SK-N-SH (cell line): Measurements from ENCODE around the gene KCTD17. TPM values are rescaled to one million over a fixed set of nuclear protein-coding genes. Genes with fewer than 3 reads are reported as not detected.

Experiments used
- CTCF ChIA-PET: fragments of 300-600, 350-600 bp; formaldehyde crosslinking; extraction: SDS; loops from one replicate; lab custom pipeline; 2021; lab: Yijun Ruan, JAX
- POLR2A ChIA-PET: fragments of 350-600 bp; sonication (Branson Sonifier 250); formaldehyde crosslinking; extraction: SDS; loops from one replicate; lab custom pipeline; 2020; ENCODE audit warnings: antibody characterized with exemption, inconsistent platforms; lab: Yijun Ruan, JAX
- DNase-seq: peaks from one replicate; pipeline ENCODE4 v3.0.0; 2012
- H2AFZ ChIP-seq: fragments of 200-600 bp; sonication (generic); 2 replicates; pipeline ENCODE4 v1.8.1; 2016; ENCODE audit warnings: antibody characterized with exemption, mild to moderate bottlenecking, low read depth
- H3F3A ChIP-seq: fragments of 200-600 bp; sonication (generic); replicated peaks from 2 replicates; pipeline ENCODE3; 2016; ENCODE audit warnings: antibody characterized with exemption, mild to moderate bottlenecking; ENCODE audit not compliant: insufficient read depth
- H3K27ac ChIP-seq, 2 experiments: fragments of 200-500 bp in 1 of 2; fragments of 200-600 bp in 1 of 2; sonication (Bioruptor generic) in 1 of 2; sonication (generic), shearing (Covaris generic) in 1 of 2; 2 replicates each; pipeline versions ENCODE4 v1.5.1 to v1.6.1; 2014 to 2016; ENCODE audit warnings: low read depth in 2 of 2, inconsistent platforms in 1 of 2, low read length in 1 of 2, mild to moderate bottlenecking in 1 of 2, mixed read lengths in 1 of 2
- H3K27me3 ChIP-seq: fragments of 200-600 bp; sonication (generic), shearing (Covaris generic); 2 replicates; pipeline ENCODE4 v1.6.1; 2016; ENCODE audit warnings: mixed run types; ENCODE audit not compliant: insufficient read depth
- H3K36me3 ChIP-seq, 2 experiments: fragments of 200-500 bp in 1 of 2; fragments of 200-600 bp in 1 of 2; sonication (Bioruptor generic) in 1 of 2; sonication (generic) in 1 of 2; replicated peaks in 1 of 2; 2 replicates each; pipeline versions ENCODE3 to v1.5.1; 2014 to 2016; ENCODE audit warnings: low read length in 1 of 2, mild to moderate bottlenecking in 1 of 2; ENCODE audit not compliant: insufficient read depth in 2 of 2, control insufficient read depth in 1 of 2
- H3K4me1 ChIP-seq, 2 experiments: fragments of 200-500 bp in 1 of 2; fragments of 200-600 bp in 1 of 2; sonication (Bioruptor generic) in 1 of 2; sonication (generic), shearing (Covaris generic) in 1 of 2; 2 replicates each; pipeline versions ENCODE4 v1.5.1 to v1.6.1; 2014 to 2016; ENCODE audit warnings: low read depth in 1 of 2, low read length in 1 of 2, mixed run types in 1 of 2; ENCODE audit not compliant: insufficient read depth in 2 of 2, control insufficient read depth in 1 of 2
- H3K4me2 ChIP-seq: fragments of 200-600 bp; sonication (generic), shearing (Covaris generic); 2 replicates; pipeline ENCODE4 v1.6.1; 2017; ENCODE audit warnings: mixed run types
- H3K4me3 ChIP-seq, 2 experiments: fragments of 200-500 bp in 1 of 2; fragments of 200-600 bp in 1 of 2; sonication (Bioruptor generic) in 1 of 2; sonication (generic), shearing (Covaris generic) in 1 of 2; 2 replicates each; pipeline versions ENCODE4 v1.5.1 to v1.8.1; 2014 to 2016; ENCODE audit warnings: low read depth in 2 of 2, inconsistent platforms in 1 of 2, low read length in 1 of 2, mild to moderate bottlenecking in 1 of 2, mixed read lengths in 1 of 2, moderate library complexity in 1 of 2
- H3K79me2 ChIP-seq: fragments of 200-600 bp; sonication (generic); 2 replicates; pipeline ENCODE4 v1.8.1; 2017; ENCODE audit warnings: mild to moderate bottlenecking; ENCODE audit not compliant: insufficient read depth
- H3K9ac ChIP-seq: fragments of 200-600 bp; sonication (generic); 2 replicates; pipeline ENCODE4 v1.6.1; 2017; ENCODE audit warnings: mixed run types
- H3K9me2 ChIP-seq: fragments of 200-600 bp; sonication (generic); 2 replicates; pipeline ENCODE4 v1.6.1; 2017; ENCODE audit warnings: mixed run types
- H3K9me3 ChIP-seq: fragments of 200-600 bp; sonication (generic); 2 replicates; pipeline ENCODE4 v1.6.1; 2017; ENCODE audit warnings: mixed run types, mild to moderate bottlenecking, moderate library complexity
- H4K20me1 ChIP-seq: fragments of 200-600 bp; sonication (generic); 2 replicates; pipeline ENCODE4 v1.6.1; 2017; ENCODE audit warnings: mild to moderate bottlenecking, mixed run types; ENCODE audit not compliant: insufficient read depth
- EP300 ChIP-seq, 2 experiments: IDR thresholded peaks; 2 replicates each; pipeline versions ENCODE4 v1.4.0 to v1.6.1; 2012; ENCODE audit warnings: borderline replicate concordance in 1 of 2, low read depth in 1 of 2, low read length in 1 of 2
- EZH2phosphoT487 ChIP-seq: fragments of 200-600 bp; sonication (generic); IDR thresholded peaks from 2 replicates; pipeline ENCODE4 v1.6.1; 2017; ENCODE audit warnings: low read depth, mixed run types, mild to moderate bottlenecking, antibody characterized with exemption, moderate library complexity, borderline replicate concordance
- FOXJ3 ChIP-seq: sonication (generic); formaldehyde crosslinking; IDR thresholded peaks from 2 replicates; pipeline ENCODE4 v1.5.1; 2020; ENCODE audit warnings: mild to moderate bottlenecking, missing genetic modification reagents
- GABPA ChIP-seq: IDR thresholded peaks from 2 replicates; pipeline ENCODE4 v1.4.0; 2012; ENCODE audit warnings: low read depth, mild to moderate bottlenecking
- GATA2 ChIP-seq: sonication (generic); formaldehyde crosslinking; IDR thresholded peaks from 2 replicates; pipeline ENCODE4 v1.5.0; 2020; ENCODE audit warnings: mild to moderate bottlenecking, missing genetic modification reagents
- NFIC ChIP-seq: IDR thresholded peaks from 2 replicates; pipeline ENCODE4 v1.4.0; 2012; ENCODE audit warnings: borderline replicate concordance
- NRF1 ChIP-seq: IDR thresholded peaks from 2 replicates; pipeline ENCODE4 v1.6.1; 2012; ENCODE audit warnings: low read depth, mild to moderate bottlenecking, low read length
- POLR2AphosphoS5 ChIP-seq: IDR thresholded peaks from 2 replicates; pipeline ENCODE4 v1.6.1; 2012; ENCODE audit warnings: low read depth, low read length
- RAD21 ChIP-seq: IDR thresholded peaks from 2 replicates; pipeline ENCODE4 v1.6.1; 2012; ENCODE audit warnings: mild to moderate bottlenecking, low read length
- RFX5 ChIP-seq: IDR thresholded peaks from 2 replicates; pipeline ENCODE4 v1.6.1; 2012; ENCODE audit warnings: mild to moderate bottlenecking, improper control_type of control experiment, low read length
- RXRA ChIP-seq: IDR thresholded peaks from 2 replicates; pipeline ENCODE4 v1.4.0; 2012; ENCODE audit warnings: low read depth, mild to moderate bottlenecking, borderline replicate concordance
- TAF1 ChIP-seq: IDR thresholded peaks from 2 replicates; pipeline ENCODE4 v1.6.1; 2012; ENCODE audit warnings: low read depth, mild to moderate bottlenecking, low read length, moderate library complexity, borderline replicate concordance
- TCF12 ChIP-seq: IDR thresholded peaks from 2 replicates; pipeline ENCODE4 v1.4.0; 2012
- WGBS: methylation state at CpG from one replicate; pipeline ENCODE4 v1.1.6; 2017; ENCODE audit warnings: low lambda C conversion rate; 5-methylcytosine and 5-hydroxymethylcytosine counted together
- polyA plus RNA-seq, 3 experiments: library from polyadenylated mRNA; depleted of rRNA; stranded (reverse); fragments of >200 nt; gene quantifications; 2 replicates each; pipeline ENCODE4 v1.2.3, GENCODE V29; 2012
- TF ChIP-seq, protein P1 (sequence below): IDR thresholded peaks from 2 replicates; pipeline ENCODE4; 2012
- TF ChIP-seq, protein P2 (sequence below): IDR thresholded peaks from 2 replicates; pipeline ENCODE4 v1.4.0; 2012; ENCODE audit warnings: low read depth, borderline replicate concordance
- TF ChIP-seq, protein P3 (sequence below): IDR thresholded peaks from 2 replicates; pipeline ENCODE4 v1.4.0; 2012; ENCODE audit warnings: low read depth, borderline replicate concordance
- TF ChIP-seq, protein P4 (sequence below): IDR thresholded peaks from 2 replicates; pipeline ENCODE4 v1.4.0; 2012; ENCODE audit warnings: low read depth
- TF ChIP-seq, protein P5 (sequence below): fragments of 150-350 bp; IDR thresholded peaks from 2 replicates; pipeline ENCODE4 v1.6.1; 2016; ENCODE audit warnings: mild to moderate bottlenecking, low read depth, low read length
- TF ChIP-seq, protein P6 (sequence below): fragments of 200-600 bp; sonication (generic); IDR thresholded peaks from 2 replicates; pipeline ENCODE4 v1.6.1; 2017; ENCODE audit warnings: antibody characterized with exemption, mild to moderate bottlenecking, moderate library complexity

KCTD17 gene
- polyA plus RNA-seq, 1 of the 3 experiments (the other 2 are of a cell fraction): 57.8 TPM

DNA sequence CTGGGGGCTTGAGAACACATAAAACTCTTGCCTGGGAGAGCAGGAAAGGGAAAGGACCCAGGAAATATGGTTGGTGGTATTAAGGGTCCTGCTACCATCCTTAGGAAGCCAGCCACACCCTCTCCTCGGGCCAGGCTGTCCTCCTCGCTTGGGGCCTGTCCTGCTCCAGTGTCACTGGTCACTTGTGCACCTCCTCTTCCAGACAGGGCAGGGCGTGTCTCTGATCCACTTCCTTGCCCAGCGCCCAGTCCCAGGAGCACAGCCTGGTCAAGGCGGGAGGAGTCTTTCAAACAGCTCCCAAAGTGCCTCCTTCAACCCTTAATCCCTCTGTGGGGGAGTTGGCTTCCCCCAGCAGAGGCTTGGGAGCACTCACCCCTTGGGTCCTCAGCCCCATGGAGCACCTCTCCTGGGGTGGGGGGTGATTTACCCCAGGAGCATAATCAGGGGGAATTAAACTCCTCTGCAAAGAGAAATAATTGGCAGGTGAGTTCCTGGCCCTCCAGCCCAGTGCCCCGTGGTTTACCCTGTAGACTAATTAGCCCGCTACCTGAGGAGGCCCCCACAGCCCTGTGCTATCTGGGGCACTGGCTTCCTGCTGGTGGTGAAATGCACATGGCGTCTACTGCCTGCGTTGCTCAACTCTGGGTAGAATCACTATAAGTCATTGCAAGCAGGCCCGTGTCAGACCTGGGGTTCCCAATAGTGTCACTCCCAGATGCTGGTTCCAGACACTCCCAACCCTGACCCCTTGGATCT is 49.9 kb downstream of the KCTD17 start (continued):
- TF ChIP-seq, protein P1, sequence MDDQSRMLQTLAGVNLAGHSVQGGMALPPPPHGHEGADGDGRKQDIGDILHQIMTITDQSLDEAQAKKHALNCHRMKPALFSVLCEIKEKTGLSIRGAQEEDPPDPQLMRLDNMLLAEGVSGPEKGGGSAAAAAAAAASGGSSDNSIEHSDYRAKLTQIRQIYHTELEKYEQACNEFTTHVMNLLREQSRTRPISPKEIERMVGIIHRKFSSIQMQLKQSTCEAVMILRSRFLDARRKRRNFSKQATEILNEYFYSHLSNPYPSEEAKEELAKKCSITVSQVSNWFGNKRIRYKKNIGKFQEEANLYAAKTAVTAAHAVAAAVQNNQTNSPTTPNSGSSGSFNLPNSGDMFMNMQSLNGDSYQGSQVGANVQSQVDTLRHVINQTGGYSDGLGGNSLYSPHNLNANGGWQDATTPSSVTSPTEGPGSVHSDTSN: no peak
- TF ChIP-seq POLR2AphosphoS5: no peak
- no peak for TF ChIP-seq FOXJ3
- TF ChIP-seq GATA2 (CRISPR knock-in tag): no peak
- no peak for TF ChIP-seq TAF1
- TF ChIP-seq RFX5: no peak
- TF ChIP-seq, protein P2, sequence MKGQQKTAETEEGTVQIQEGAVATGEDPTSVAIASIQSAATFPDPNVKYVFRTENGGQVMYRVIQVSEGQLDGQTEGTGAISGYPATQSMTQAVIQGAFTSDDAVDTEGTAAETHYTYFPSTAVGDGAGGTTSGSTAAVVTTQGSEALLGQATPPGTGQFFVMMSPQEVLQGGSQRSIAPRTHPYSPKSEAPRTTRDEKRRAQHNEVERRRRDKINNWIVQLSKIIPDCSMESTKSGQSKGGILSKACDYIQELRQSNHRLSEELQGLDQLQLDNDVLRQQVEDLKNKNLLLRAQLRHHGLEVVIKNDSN: no peak
- TF ChIP-seq RAD21: no peak
- no peak for TF ChIP-seq GABPA
- TF ChIP-seq NFIC: no peak
- TF ChIP-seq, protein P3, sequence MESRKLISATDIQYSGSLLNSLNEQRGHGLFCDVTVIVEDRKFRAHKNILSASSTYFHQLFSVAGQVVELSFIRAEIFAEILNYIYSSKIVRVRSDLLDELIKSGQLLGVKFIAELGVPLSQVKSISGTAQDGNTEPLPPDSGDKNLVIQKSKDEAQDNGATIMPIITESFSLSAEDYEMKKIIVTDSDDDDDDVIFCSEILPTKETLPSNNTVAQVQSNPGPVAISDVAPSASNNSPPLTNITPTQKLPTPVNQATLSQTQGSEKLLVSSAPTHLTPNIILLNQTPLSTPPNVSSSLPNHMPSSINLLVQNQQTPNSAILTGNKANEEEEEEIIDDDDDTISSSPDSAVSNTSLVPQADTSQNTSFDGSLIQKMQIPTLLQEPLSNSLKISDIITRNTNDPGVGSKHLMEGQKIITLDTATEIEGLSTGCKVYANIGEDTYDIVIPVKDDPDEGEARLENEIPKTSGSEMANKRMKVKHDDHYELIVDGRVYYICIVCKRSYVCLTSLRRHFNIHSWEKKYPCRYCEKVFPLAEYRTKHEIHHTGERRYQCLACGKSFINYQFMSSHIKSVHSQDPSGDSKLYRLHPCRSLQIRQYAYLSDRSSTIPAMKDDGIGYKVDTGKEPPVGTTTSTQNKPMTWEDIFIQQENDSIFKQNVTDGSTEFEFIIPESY: no peak
- TF ChIP-seq NRF1: no peak
- TF ChIP-seq, protein P4, sequence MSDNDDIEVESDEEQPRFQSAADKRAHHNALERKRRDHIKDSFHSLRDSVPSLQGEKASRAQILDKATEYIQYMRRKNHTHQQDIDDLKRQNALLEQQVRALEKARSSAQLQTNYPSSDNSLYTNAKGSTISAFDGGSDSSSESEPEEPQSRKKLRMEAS: no peak
- TF ChIP-seq, protein P5, sequence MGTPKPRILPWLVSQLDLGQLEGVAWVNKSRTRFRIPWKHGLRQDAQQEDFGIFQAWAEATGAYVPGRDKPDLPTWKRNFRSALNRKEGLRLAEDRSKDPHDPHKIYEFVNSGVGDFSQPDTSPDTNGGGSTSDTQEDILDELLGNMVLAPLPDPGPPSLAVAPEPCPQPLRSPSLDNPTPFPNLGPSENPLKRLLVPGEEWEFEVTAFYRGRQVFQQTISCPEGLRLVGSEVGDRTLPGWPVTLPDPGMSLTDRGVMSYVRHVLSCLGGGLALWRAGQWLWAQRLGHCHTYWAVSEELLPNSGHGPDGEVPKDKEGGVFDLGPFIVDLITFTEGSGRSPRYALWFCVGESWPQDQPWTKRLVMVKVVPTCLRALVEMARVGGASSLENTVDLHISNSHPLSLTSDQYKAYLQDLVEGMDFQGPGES: no peak

DNA sequence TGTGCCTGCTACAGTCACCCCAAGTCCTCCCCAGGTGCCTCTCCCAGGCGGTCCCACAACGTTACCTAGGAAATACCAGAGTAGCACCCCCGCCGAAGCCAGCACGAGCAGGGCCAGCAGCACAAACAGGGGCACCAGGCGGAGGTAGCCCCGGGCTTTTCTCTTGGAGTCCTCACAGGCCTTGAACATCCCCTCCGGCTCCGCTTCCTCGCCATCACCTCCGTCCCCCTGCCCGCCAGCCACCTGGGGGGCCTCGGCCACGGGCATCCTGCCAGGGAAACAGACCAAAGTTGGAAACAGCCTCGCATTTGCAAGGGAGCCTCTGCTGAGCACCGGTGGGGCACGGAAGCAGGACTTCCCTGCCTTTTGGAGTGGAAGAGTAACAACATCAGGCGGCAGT is 51.6 kb downstream of the KCTD17 start:
- Histone ChIP-seq H3K27ac (no peak overlapping the region), H3K27me3 (0 out of 2 replicates have a peak, but pooled peaks cover 9% of the 10 kb centered on the region), H3K36me3 (no peaks in the 10 kb centered on the region), H2AFZ (no peak overlapping the region), H3K4me1 (no peaks in the 10 kb centered on the region; a peak in 1 of 4 replicates), H3K9me3 (no peaks in the 10 kb centered on the region), H3K4me2 (no peak overlapping the region), H3K79me2 (no peaks in the 10 kb centered on the region), H3K9me2 (no peaks in the 10 kb centered on the region), H3K4me3 (no peak overlapping the region), H4K20me1 (no peaks in the 10 kb centered on the region), H3F3A (no peaks in the 10 kb centered on the region), H3K9ac (no peak overlapping the region)
- DNase-seq: no peak
- CTCF ChIA-PET: interaction anchor here (0.6 kb wide), 1 partner anchor 94 kb away, joined by 3 read pairs; no protein-coding TSS in a partner anchor
- POLR2A ChIA-PET: no interaction called here
- 52% methylated on average over 10 of the region's 18 CpGs for WGBS
- TF ChIP-seq FOXJ3 (no peak), RXRA (no peak), RFX5 (no peak), TCF12 (no peak), EZH2phosphoT487 (no peak), EP300 (IDR thresholded peaks at IDR 0.05; ENCODE audit: borderline replicate concordance in 1 of 2, low read depth in 1 of 2, low read length in 1 of 2) (no peak), GATA2 (CRISPR knock-in tag) (no peak)
- TF ChIP-seq, protein P6, sequence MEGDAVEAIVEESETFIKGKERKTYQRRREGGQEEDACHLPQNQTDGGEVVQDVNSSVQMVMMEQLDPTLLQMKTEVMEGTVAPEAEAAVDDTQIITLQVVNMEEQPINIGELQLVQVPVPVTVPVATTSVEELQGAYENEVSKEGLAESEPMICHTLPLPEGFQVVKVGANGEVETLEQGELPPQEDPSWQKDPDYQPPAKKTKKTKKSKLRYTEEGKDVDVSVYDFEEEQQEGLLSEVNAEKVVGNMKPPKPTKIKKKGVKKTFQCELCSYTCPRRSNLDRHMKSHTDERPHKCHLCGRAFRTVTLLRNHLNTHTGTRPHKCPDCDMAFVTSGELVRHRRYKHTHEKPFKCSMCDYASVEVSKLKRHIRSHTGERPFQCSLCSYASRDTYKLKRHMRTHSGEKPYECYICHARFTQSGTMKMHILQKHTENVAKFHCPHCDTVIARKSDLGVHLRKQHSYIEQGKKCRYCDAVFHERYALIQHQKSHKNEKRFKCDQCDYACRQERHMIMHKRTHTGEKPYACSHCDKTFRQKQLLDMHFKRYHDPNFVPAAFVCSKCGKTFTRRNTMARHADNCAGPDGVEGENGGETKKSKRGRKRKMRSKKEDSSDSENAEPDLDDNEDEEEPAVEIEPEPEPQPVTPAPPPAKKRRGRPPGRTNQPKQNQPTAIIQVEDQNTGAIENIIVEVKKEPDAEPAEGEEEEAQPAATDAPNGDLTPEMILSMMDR: no peak
- TF ChIP-seq, protein P5: no peak
- TF ChIP-seq, protein P1: no peak
